Fibroblast of peridontal ligament (primary cell): ENCODE results near the gene PRRX2.
"Not testable (repeated sequence)": the region's sequence is repeated elsewhere in the genome, so short reads cannot be mapped to it uniquely, and the experiment has no call there.

Experiments used
- DNase-seq: peaks from one replicate; pipeline ENCODE4 v3.0.0-alpha.2; 2010; ENCODE audit errors: extremely low read depth

PRRX2 gene

DNA sequence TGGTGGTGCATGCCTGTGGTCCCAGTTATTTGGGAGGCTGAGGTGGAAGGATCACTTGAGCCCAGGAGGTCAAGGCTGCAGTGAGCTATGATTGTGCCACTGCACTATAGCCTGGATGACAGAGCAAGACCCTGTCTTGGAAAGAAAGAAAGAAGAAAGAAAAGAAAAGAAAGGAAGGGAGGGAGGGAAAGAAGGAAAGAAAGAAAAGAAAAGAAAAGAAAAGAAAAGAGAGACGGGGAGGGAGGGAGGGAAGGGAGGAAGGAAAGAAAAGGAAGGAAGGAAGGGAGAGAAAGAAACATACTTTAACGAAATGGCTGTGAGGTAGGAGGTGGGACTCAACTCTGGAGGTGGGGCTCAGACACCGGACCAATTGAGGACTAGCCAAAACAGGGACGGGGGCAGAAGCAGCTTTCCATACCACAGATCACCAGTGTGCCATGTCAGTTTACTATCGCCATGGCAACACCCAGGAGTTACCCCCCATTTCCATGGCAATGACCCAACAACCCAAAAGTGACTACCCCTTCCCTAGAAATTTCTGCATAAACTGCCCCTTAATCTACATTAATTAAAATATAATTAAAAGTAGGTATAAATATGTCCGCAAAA, 66.1 kb downstream of the PRRX2 start:
- DNase-seq: no peak

DNA sequence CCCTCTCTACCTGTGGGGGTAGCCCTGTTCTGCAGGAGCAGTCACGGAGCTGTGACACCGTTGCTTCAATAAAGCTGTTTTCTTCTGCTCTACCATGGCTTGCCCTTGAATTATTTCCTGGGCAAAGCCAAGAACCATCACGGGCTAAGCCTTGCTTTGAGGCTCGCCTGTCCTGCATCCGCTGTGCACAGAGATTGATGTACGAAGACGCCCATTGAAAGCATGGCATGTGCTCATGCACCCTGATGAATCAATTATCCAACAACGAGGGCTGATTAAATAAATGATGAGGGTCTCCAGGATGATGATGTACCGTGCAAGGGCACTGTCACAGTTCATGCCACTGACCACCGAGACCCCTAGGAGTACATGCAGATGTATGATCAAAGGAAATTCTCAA, 66.7 kb downstream of the PRRX2 start:
- no peak for DNase-seq

DNA sequence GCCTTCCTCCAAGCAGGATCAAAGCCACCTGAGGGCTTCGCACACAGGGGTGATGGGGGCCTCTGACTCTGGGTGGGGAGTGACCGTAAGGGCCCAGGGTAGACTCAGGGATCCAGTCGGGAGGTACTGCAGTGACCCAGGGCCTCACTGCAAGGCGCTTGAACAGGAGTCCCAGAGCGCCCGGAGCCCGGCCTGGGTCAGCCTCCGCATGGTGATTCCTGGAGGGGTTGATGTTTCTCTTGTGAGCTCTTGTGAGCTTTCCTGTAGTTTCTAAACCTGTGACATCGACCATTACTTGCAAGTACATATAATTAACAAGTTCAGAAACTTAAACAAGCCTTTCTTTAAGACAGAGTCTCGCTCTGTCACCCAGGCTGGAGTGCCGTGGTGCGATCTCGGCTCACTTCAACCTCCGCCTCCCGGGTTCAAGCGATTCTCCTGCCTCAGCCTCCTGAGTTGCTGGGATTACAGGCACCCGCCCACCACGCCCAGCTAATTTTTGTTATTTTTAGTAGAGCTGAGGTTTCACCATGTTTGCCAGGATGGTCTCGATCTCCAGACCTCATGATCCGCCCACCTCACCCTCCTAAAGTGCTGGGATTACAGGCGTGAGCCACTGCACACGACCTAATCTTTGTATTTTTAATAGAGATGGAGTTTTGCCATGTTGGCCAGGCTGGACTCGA, 67.6 kb downstream of the PRRX2 start:
- DNase-seq: no peak

DNA sequence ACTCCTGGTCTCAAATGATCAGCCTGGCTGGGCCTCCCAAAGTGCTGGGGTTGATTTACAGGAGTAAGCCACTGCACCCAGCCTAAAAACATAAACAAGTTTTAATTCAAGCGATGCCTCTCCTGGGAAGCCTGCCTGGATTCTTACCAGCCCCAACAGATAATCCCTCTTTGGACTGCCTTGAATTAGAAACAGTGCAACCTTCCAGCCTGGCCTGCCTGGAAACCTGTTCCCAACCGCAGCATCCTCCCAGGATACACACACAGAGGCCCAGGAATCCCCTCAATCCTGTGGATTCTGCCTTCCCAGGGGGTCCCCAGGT, 68.1 kb downstream of the PRRX2 start:
- DNase-seq: no peak

DNA sequence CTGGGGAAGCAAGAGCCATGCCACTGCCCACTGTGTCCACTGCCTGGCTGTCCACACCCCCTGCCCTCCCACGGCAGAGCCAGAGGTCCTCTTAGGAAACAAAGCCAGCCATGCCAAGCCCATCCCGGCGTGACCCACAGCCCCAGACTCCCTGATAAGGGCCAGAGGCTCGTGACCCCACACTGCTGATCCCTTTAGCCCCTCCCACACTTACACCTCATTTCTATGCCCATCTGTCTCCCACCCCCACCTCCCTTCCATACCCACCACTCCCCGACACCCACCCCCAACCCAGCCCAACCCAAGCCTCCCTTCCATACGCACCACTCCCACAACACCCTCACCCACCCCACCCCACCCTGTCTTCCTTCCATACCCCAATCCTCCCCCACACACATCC, 70.1 kb downstream of the PRRX2 start:
- DNase-seq: no peak

DNA sequence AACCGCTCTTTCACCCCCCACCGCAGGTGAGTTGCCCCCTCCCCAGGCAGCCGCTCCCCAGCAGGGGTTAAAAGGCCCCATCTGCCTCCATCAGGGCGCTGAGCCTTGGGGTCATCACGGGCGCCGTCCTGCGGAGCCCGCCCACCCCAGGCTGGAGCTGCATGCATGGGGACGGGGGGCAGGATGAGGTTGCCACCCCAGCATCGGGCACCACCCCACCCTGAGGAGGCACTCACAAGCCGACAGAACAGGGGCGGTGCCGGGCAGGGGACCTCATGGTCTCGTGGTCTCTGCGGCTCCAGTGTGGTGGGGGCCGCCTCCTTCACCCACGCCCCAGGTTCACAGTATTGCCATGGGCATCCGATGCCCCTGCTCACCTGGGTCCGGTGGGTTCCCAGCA, 70.9 kb downstream of the PRRX2 start:
- DNase-seq: no peak

DNA sequence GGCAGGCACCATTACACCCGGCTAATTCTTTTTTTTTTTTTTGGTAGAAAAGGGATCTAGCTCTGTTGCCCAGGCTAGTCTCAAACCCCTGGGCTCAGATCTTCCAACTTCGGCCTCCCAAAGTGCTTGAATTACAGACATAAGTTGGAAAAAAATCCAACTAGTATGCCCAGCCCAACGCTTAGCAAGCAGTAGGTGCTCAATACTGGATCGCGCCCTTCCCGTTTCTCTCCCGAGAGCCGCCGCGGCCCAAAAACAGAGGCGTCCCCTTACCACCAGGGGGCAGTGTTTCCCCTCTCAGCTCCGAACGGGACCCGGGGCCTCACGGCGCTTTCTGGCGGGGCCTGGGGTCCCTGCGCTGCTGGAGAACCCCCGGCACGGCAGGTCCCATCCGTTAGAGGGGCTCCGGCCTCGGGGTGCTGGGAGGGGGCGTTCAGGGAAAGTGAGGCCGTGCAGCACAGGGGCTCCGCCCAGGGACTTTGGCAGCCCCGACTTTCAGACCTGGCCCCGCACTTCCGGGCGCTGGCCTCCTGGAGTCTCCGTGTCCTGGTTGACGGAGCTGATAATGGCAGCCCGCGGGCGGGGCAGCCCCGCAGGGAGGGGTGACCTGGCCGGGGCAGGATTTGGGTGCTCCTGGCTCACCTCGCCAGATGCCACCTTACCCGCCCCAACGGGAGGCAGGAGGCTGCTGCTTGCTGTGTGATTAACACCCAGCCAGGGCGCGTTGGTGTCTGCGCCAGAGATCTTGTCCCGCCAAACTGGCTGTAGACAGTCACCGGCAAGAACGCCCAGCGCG, 72.2 kb downstream of the PRRX2 start:
- DNase-seq: peak; percentile 70

DNA sequence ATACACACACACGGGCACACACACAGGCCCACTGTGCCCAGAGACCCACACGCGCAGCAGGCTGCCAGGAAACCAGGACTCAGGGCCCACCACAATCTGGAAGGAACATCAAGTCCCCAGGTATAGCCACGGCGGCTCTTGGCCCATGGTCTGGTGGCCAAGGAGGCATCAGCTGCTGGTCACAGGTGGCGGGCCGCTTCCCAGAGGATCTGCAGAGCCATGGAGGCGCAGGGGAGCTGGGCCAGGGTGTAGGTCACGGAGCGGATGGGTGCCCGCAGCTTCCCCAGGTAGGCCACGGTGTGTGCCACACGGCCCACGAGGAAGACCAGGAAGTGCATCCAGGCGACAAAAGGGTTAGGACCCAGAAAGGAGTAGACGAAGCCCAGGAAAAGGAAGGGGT, 74.0 kb downstream of the PRRX2 start:
- no peak for DNase-seq

DNA sequence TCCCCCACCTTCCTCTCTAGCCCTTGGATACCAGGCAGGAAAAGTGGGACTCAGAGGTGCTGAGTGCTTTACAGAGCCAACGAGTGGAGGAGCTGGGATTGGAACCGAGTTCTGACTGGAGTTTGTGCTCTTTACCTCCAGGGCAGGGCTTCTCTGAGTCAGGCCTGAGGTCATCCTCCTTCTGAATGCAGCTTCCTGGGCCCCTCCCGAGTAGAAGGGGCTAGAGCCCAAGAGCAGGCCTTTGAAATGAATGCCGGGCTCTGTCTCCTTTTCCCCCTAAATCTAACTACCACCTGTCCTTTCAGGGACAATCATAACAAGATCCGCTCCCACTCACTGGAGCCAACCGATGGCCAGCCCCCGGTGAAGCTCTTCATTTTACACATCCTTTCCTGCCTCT, 74.7 kb downstream of the PRRX2 start:
- DNase-seq: no peak

DNA sequence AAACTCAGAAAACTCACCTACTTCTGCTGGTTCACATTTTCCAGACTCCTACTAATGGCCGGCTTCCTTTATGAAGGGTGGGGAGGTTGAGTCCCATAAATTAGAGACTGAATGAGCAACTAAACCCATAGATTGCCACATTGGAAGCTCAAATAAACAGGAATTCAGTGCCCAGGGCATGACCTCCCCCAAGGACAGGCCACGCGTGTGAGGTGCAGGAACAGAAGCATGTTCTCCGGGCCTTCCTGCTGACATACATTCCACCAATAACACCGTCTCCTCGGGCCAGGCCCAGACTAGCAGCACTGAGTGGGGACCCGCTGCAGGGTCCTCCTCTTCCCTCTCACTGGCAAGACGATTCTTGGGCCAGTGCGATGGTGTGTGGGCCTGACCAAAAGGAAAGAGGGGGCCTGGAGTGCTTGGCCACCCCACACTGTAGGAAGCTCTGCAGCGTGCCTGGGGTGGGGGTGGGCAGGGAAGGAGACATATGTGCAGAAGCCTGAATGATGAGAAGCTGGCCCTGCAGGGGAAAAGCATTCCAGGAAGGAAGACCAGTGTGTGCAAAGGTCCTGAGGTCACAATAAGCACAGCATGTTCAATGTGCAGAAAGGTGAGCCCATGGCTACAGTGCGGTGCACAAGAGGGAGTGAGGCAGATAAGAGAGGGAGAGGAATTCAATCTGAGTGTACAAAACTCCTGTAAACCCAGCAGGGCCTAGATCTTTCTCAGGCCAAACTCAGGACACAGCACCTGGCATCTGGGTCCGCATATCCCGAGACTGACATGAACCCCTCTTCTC, 75.4 kb downstream of the PRRX2 start:
- DNase-seq: no peak

DNA sequence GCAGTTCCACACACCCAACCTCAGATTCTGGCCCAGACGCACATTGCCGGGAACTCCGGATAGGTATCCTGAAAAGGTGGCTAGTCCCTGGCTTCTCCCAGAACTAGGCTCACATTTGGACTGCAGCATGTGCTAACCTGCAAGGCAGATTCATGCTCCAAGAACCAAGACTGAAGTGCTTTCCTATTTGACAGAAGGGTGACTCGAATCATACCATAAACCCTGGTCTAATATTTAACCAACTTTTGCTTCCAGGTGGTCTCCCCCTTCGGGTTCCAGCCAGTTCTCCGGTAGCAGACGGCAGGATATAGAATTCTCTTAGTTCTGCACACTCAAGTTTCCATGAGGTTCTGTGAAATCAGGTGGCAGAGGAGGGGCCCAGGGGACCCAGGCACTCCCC, 79.8 kb downstream of the PRRX2 start:
- no peak for DNase-seq

DNA sequence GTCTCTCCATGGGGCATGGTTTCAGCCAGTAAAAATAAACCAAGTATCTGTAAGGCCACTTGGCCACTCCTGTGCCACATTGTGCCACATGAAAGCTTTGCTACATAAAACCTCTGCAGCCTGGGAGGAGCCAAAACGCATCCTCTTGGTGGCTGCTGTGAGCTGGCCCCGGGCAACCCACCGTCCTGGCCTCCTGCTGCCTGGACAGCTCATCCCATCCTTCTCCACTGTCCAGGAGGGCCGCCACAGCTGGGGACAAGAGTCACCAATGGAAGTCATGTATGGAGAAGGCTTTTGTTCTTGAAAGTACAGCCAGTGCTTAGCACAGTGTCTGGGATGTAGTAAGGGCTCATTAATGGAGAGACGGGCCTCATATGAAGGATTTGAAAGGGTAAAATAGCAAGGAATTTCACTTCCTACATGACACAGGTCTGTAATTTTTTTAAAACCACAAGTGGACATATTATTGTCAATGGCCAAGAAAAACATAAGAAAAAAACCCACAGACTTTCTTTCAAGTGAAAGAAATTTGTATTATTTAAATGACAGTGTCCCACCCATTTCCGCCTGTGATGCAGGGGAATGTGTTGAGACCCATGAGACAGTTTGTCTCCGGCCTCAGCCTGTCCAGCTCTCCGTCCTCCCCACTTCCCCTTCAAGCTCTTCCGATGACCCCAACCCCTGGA, 80.8 kb downstream of the PRRX2 start:
- DNase-seq: peak; percentile 38

DNA sequence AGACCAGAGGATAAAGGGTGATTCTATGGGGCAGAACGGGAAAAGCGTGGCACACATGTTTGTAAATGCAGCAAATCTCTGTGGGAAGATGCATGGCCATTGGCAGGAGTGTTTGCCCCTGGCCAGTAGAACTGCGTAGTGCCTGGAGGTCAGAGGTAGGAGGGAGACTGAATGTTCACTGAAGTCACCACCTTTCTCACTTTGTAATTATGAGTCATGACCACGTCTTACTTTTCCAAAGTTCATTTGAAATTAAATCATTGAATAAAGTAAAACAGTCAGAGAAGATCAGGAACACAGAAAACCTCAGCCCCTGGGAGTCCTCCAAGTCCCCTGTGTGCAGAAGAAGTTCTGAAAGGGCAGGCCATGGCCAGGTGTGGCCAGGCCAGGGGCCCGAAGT, 82.8 kb downstream of the PRRX2 start:
- DNase-seq: no peak

DNA sequence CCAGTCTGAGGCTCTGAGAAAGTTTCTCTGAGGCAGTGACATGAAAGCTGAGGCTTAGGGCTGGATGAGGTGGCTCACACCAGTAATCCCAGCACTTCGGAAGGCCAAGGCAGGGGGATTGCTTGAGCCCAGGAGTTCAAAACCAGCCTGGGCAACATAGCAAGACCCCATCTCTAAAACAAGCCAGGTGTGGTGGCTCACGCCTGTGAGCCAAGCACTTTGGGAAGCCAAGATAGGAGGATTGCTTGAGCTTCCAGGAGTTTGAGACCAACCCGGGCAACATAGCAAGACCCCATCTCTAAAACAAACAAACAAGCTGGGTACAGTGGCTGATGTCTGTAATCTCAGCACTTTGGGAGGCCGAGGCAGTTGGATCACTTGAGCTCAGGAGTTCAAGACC, 83.6 kb downstream of the PRRX2 start:
- DNase-seq: not testable (repeated sequence)

DNA sequence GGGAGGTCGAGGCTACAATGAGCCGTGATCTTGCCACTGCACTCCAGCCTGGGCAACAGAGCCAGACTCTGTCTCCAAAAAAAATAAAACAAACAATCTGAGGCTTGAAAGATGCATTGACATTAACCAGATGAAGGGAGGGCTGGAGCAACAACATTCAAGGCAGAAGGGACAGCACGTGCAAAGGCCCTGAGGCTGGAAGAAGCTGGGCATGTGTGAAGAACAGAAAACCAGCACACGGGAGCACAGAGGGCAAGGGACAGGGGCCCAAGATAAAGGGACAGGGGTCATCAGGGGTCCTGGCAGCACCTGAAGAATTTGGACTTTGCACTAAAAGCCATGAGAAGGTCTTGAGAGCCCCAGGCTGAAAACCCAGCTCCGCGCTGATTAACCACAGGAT, 84.1 kb downstream of the PRRX2 start:
- no peak for DNase-seq

DNA sequence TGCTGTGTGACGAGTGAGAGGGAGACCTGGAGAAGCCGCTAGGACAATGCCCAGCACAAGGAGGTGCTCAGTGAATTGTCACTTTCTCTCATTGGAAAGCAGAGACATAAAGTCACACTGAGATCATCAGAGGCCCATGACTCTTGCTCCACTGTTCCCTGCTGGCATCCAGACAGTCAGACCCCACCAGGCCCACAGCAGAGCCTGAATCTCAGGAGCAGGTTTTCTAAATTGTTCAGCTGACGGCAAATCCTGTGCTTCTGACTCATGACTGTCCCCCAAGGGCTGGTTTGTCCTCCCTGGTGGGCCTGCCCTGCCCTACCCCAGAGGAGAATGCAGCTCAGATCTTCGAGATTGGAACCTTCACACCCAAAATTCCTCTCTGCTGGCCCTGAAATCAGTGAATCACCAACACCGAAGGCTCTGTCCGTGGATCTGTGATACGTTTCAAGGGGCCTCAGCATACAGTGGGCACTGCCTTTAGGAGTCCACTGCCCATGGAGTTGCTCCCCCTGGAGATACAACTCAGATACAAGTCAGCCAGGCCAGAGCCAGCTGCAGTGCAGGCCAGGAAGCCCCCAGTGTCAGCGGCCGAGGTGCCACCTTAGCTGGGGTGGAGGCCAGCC, 84.7 kb downstream of the PRRX2 start:
- DNase-seq: peak; percentile 49

DNA sequence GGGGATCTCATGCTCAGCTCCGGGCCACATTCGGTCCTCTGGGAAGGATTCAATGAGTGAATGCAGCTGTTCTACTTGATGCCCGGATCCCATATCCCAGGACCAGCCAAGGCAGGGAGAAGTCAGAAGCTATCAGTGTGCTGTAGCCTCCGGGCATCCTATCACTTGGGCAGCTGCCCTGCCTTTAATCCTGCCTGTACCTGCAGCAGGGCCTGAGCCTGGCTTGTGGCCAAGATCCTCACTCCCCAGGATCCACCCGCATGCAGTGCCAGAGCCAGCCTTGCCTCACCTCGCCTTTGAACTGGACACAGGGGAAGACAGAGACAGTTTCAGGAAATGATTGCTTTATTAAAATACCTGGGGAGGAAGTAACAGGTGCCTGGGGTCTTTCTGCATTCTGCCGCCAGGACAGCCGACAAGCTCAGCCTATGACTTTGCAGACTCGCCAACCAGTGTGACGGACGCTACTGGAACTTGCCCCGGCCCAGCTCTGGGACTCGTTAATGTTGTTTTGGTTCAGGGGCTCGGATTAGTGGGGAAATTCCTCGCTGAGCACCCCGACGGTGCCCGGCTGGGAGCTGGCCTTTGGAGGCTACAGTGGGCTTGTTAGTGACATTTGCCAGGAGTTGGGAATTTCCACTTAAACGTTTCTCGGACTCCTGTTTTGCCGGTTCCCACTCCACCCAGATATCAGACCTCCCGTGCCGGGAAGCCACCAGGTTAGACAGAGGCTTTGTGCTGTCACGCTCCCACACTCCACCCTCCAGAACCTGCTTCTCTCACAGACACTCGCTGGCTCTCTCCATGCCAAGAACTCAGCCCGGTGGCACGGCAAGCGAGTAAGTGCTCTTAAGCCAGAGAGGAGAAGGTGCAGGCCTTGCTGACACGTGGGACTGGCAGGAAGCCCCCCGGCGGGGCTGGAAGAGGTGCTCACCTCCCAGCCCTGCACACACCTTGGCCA, 86.7 kb downstream of the PRRX2 start:
- peak; percentile 47 for DNase-seq

DNA sequence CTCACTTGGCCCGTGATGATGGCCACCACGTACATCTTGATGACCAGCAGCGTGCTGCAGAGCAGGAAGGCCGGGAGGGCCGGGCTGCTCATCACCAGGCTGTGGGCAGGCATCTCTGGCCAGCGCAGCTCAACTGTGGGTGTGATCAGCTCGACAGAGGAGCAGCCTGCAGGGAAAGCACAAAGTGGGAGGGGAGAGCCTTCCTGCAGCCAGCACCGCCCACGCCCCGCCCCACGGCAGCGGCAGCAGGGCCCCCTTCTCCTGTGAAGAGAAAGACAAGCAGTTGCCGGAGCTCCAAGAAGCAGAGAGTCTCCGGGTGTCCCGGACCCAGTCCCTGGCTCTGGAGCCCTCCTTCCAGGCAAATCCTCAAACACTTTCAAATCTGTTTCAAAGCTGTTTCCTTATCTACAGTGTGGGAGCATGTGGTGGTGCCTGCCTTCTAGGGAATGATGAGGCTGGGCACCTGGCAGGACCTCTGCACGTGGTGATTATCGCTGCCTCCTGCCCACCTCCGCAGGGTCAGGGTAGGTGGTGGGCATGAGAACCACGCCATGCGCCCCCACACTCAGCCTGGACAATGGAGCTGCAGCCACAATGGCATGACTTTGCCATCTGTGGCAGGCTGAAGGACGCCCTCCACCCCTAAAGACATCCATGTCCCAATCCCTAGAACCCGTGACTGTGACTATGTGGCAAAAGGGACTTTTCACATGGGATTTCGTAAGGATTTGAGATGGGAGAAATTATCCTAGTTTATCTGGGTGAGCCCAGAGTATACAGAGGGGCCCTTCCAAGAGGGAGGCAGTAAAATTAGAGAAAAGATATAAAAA, 87.7 kb downstream of the PRRX2 start, which contains the start of gene PTGES:
Gene PTGES, minus strand, starts transcription at position 143 of the 830 bp plus-strand sequence. Its CDS starts 30 bp downstream, at position 113.
- DNase-seq: peak; percentile 84

DNA sequence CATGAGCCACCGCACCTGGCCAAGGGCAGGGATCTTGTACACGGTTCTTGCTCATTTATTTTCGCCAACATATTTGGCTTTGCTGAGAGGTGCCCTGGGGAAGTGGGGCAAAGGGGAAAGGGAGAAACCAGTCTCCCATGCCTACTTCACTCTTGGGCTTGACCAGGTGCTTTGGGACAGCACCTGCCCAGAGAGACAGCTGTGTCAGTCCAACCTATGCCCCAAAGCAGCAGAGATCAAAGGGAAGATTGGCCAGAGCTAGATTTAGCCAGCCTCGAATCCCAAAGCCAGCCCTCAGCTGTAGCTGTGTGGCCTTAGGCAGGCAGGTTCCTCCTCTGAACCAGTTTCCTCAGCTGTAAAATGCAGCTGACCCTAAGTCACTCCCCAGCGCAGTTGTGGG, 89.7 kb downstream of the PRRX2 start:
- no peak for DNase-seq
